A549 (cell line): ENCODE results near the gene MRPL18. TPM values are rescaled to one million over a fixed set of nuclear protein-coding genes. Genes with fewer than 3 reads are reported as not detected.
"Not testable (repeated sequence)": the region's sequence is repeated elsewhere in the genome, so short reads cannot be mapped to it uniquely, and the experiment has no call there.

Experiments
- ATAC-seq, 2 experiments: fragments of 200-7000 bp in 1 of 2; fragments of >200 bp in 1 of 2; cut with Nextera tagmentation in 1 of 2; cut with Tn5 transposase in 1 of 2; 3 replicates each; pipeline versions ENCODE4 v1.8.0 to v1.9.1; 2018 to 2020; ENCODE audit warnings: mild to moderate bottlenecking in 1 of 2, moderate library complexity in 1 of 2
- CTCF ChIA-PET: fragments of 300-600 bp; sonication (Branson Sonifier 250); formaldehyde crosslinking; extraction: SDS; loops from one replicate; lab custom pipeline; 2021; ENCODE audit warnings: antibody characterized with exemption, inconsistent platforms; lab: Yijun Ruan, JAX
- POLR2A ChIA-PET: fragments of 350-600 bp; formaldehyde crosslinking; extraction: SDS; loops from one replicate; lab custom pipeline; 2021; ENCODE audit warnings: antibody characterized with exemption, inconsistent platforms; lab: Yijun Ruan, JAX
- DNase-seq, 2 experiments: peaks; one replicate each; pipeline versions ENCODE4 v3.0.0 to v3.0.0-alpha.2; 2011 to 2016; ENCODE audit warnings: low read depth in 1 of 2, low spot score in 1 of 2
- FAIRE-seq: peaks from 2 replicates; lab custom pipeline; 2011; peaks lifted over from hg19 to GRCh38; lab: Jason Lieb, UNC
- H3K27ac ChIP-seq, 2 experiments: fragments of >200 bp; sonication (Bioruptor Twin); formaldehyde crosslinking; 3 replicates each; pipeline ENCODE4 v1.5.1; 2016 to 2017
- H3K4me1 ChIP-seq: fragments of >200 bp; sonication (Bioruptor Twin); formaldehyde crosslinking; 3 replicates; pipeline ENCODE4 v1.6.1; 2016
- H3K4me2 ChIP-seq: fragments of >200 bp; sonication (Bioruptor Twin); formaldehyde crosslinking; 3 replicates; pipeline ENCODE4 v1.6.1; 2016
- H3K4me3 ChIP-seq: fragments of >200 bp; sonication (Bioruptor Twin); formaldehyde crosslinking; 3 replicates; pipeline ENCODE4 v1.5.1; 2016
- H3K9me3 ChIP-seq: fragments of >200 bp; sonication (Bioruptor Twin); formaldehyde crosslinking; 3 replicates; pipeline ENCODE4 v1.6.1; 2016
- CHD4 ChIP-seq: fragments of 200-600 bp; sonication (generic); IDR thresholded peaks from 2 replicates; pipeline ENCODE4 v1.6.1; 2016; ENCODE audit warnings: antibody characterized with exemption, mild to moderate bottlenecking, borderline replicate concordance
- CTCF ChIP-seq: fragments of >200 bp; sonication (Bioruptor Twin); formaldehyde crosslinking; IDR thresholded peaks from 3 replicates; pipeline ENCODE4 v1.5.1; 2016
- EHF ChIP-seq: fragments of 250-450 bp; sonication (Bioruptor Pico); IDR thresholded peaks from 2 replicates; pipeline ENCODE4 v1.5.0; 2020; ENCODE audit warnings: mild to moderate bottlenecking
- EHMT2 ChIP-seq: fragments of 200-600 bp; sonication (generic); IDR thresholded peaks from 2 replicates; pipeline ENCODE4 v1.6.1; 2016; ENCODE audit warnings: antibody characterized with exemption, low read depth, mild to moderate bottlenecking, moderate library complexity
- ESRRA ChIP-seq: fragments of 150-350 bp; IDR thresholded peaks from 2 replicates; pipeline ENCODE4 v1.6.1; 2014; ENCODE audit warnings: mild to moderate bottlenecking, low read length, borderline replicate concordance
- GATA3 ChIP-seq: IDR thresholded peaks from 2 replicates; pipeline ENCODE4 v1.6.1; 2012; ENCODE audit warnings: borderline replicate concordance
- HEYL ChIP-seq: fragments of 250-450 bp; sonication (Bioruptor Pico); IDR thresholded peaks from 2 replicates; pipeline ENCODE4 v1.8.0; 2021; ENCODE audit warnings: mild to moderate bottlenecking, moderate library complexity
- HOXB5 ChIP-seq: fragments of 250-450 bp; sonication (Bioruptor Pico); IDR thresholded peaks from 2 replicates; pipeline ENCODE4 v1.5.0; 2020; ENCODE audit warnings: mild to moderate bottlenecking, moderate library complexity
- KDM1A ChIP-seq: fragments of 200-600 bp; sonication (generic); IDR thresholded peaks from 2 replicates; pipeline ENCODE4 v1.6.1; 2016; ENCODE audit warnings: low read depth, mild to moderate bottlenecking
- KDM5A ChIP-seq: fragments of 200-600 bp; sonication (generic); IDR thresholded peaks from 2 replicates; pipeline ENCODE4 v1.6.1; 2016; ENCODE audit warnings: antibody characterized with exemption, mild to moderate bottlenecking
- MAFK ChIP-seq: fragments of 450-650 bp; IDR thresholded peaks from 2 replicates; pipeline ENCODE4 v1.6.1; 2014; ENCODE audit not compliant: partially characterized antibody
- MAZ ChIP-seq: fragments of 150-350 bp; IDR thresholded peaks from 2 replicates; pipeline ENCODE4 v1.6.1; 2014; ENCODE audit warnings: antibody characterized with exemption, low read depth, low read length, borderline replicate concordance
- MYC ChIP-seq: IDR thresholded peaks from 2 replicates; pipeline ENCODE4 v1.6.1; 2012; ENCODE audit warnings: mild to moderate bottlenecking, inconsistent platforms, low read length, improper control_type of control experiment, borderline replicate concordance
- NPAS2 ChIP-seq: fragments of 250-450 bp; sonication (Bioruptor Pico); IDR thresholded peaks from 2 replicates; pipeline ENCODE4 v1.8.0; 2022; ENCODE audit warnings: mild to moderate bottlenecking, moderate library complexity, borderline replicate concordance
- NR3C1 ChIP-seq: fragments of >200 bp; sonication (Bioruptor Twin); formaldehyde crosslinking; IDR thresholded peaks from 3 replicates; pipeline ENCODE4 v1.6.1; 2017
- PBX3 ChIP-seq: IDR thresholded peaks from 2 replicates; pipeline ENCODE4 v1.6.1; 2012
- POLR2AphosphoS2 ChIP-seq: conservative IDR thresholded peaks from 2 replicates; pipeline ENCODE4 v1.6.1; 2012; ENCODE audit warnings: low read length, improper control_type of control experiment, inconsistent platforms
- RARB ChIP-seq: fragments of 250-450 bp; sonication (Bioruptor Pico); IDR thresholded peaks from 2 replicates; pipeline ENCODE4 v1.8.0; 2021; ENCODE audit warnings: mild to moderate bottlenecking, moderate library complexity
- RCOR1 ChIP-seq: fragments of 150-350 bp; IDR thresholded peaks from 2 replicates; pipeline ENCODE4 v1.6.1; 2014; ENCODE audit warnings: antibody characterized with exemption, low read length, low read depth
- RFX5 ChIP-seq: fragments of 450-650 bp; IDR thresholded peaks from 2 replicates; pipeline ENCODE4 v1.7.1; 2014; ENCODE audit warnings: antibody characterized with exemption, mild to moderate bottlenecking, moderate library complexity
- RNF2 ChIP-seq: fragments of 200-600 bp; sonication (generic); IDR thresholded peaks from 2 replicates; pipeline ENCODE4 v1.6.1; 2016; ENCODE audit warnings: low read depth, mild to moderate bottlenecking, antibody characterized with exemption, moderate library complexity, borderline replicate concordance
- SMC3 ChIP-seq: fragments of >200 bp; sonication (Bioruptor Twin); formaldehyde crosslinking; IDR thresholded peaks from 3 replicates; pipeline ENCODE4 v1.6.1; 2018; ENCODE audit warnings: inconsistent platforms
- TFCP2L1 ChIP-seq: fragments of 250-450 bp; sonication (Bioruptor Pico); IDR thresholded peaks from 2 replicates; pipeline ENCODE4 v1.5.0; 2021; ENCODE audit warnings: mild to moderate bottlenecking
- TP53 ChIP-seq: fragments of 250-450 bp; sonication (Bioruptor Pico); IDR thresholded peaks from 2 replicates; pipeline ENCODE4 v1.5.0; 2021; ENCODE audit warnings: mild to moderate bottlenecking, moderate library complexity
- ZNF302 ChIP-seq: fragments of 250-450 bp; sonication (Bioruptor Pico); IDR thresholded peaks from 2 replicates; pipeline ENCODE4 v1.9.0; 2021; ENCODE audit warnings: inconsistent platforms, mild to moderate bottlenecking, moderate library complexity
- WGBS: methylation state at CpG from one replicate; pipeline ENCODE4 v1.1.6; 2017; ENCODE audit errors: missing lambda C conversion rate; 5-methylcytosine and 5-hydroxymethylcytosine counted together
- polyA plus RNA-seq, 4 experiments: library from polyadenylated mRNA; depleted of rRNA in 3 of 4; stranded (reverse); fragments of >200 nt; fragmentation: RNase III in 1 of 4; extraction: RNeasy Plus Mini Kit Qiagen cat#74134 plus additional on column Dnase treatment in 1 of 4; gene quantifications; 2 replicates in 3 of 4; 3 replicates in 1 of 4; pipeline ENCODE4 v1.2.3, GENCODE V29; 2011 to 2017
- TF ChIP-seq, protein P1 (sequence below): fragments of 450-650 bp; IDR thresholded peaks from 2 replicates; pipeline ENCODE4 v1.6.1; 2014; ENCODE audit warnings: antibody characterized with exemption
- TF ChIP-seq, protein P2 (sequence below): IDR thresholded peaks from 2 replicates; pipeline ENCODE4 v1.6.1; 2012

The MRPL18 gene
- polyA plus RNA-seq, 2 of the 4 experiments (the other 2 are of a cell fraction), result 115 to 142 TPM

DNA sequence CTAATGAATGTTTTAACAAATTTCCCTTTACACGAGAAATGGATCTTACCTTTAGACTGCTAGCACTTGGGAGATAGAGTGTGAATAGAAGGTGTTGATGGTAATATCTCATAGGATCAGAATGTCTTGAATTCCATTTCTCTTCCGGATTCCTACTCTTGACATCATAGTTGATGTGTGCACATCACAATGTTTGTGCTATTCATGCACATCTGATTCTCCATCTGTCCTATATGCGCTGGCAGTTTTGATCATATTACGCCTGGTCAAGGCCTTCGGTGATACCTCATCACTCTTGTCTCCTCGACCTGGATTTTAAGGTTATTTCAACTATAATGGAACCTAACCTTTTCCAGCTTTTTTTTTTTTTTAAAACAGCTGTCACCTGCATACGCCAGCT is 45.2 kb upstream of the MRPL18 start (continued):
- TF ChIP-seq EHF (CRISPR knock-in tag) (no peak), KDM5A (no peak), NPAS2 (CRISPR knock-in tag) (no peak), MAFK (no peak), MAZ (no peak), ESRRA (no peak)

DNA sequence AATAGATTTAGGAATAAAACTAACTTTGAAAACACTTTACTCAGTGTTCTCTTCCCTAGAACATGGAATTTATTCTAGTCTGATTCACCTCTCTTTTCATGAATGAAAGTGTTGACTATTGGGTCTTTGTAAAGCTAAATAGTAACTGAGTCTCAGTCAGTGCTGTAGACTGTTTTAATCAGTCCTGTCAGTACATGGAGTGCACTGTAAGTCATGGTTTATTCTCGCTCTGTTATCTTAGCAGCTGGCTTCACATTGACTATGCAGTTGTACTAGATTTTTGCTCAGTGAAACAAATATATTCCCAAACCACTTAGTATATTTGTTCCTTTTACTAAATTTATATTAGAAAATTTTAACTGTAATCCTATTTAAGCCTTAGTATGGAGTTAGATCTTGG is 43.5 kb upstream of the MRPL18 start:
- ChIA-PET CTCF (interaction anchor here (1.3 to 1.9 kb wide), 2 partner anchors 10 to 13 kb away, joined by 3 to 6 read pairs; no protein-coding TSS in a partner anchor), POLR2A (interaction anchor here (1.4 kb wide), 1 partner anchor 21 kb away, joined by 4 read pairs; no protein-coding TSS in a partner anchor)
- TF ChIP-seq EHMT2 (no peak), GATA3 (no peak), TFCP2L1 (CRISPR knock-in tag) (no peak)
- ATAC-seq, result no peak
- no peaks in the 10 kb centered on the region for H3K9me3 ChIP-seq
- no peak overlapping the region for H3K4me3 ChIP-seq
- 92% methylated on average over 1 of the region's 1 CpG for WGBS
- no peak overlapping the region for H3K27ac ChIP-seq
- no peak for DNase-seq
- H3K4me2 ChIP-seq, result no peak overlapping the region
- no peak for FAIRE-seq
- H3K4me1 ChIP-seq, result peaks cover 8% of the 10 kb centered on the region; the same call in 2 of the 3 replicates

GRCh38 chr6:159748127-159748526 is 42.1 kb upstream of the MRPL18 start:
- POLR2A ChIA-PET, result interaction anchor here (1.0 to 1.4 kb wide), 3 partner anchors 10 to 22 kb away, joined by 3 to 4 read pairs (median 3); partner anchors contain the start of gene ACAT2
- H3K4me2 ChIP-seq, H3K4me3 ChIP-seq, H3K4me1 ChIP-seq, H3K27ac ChIP-seq, ATAC-seq, H3K9me3 ChIP-seq, DNase-seq: not testable (repeated sequence)
- WGBS, result 83% methylated on average over 7 of the region's 7 CpGs
- peak; percentile 43 for FAIRE-seq
- CTCF ChIA-PET, result interaction anchor here (1.3 kb wide), 1 partner anchor 12 kb away, joined by 3 read pairs; no protein-coding TSS in a partner anchor

GRCh38 chr6:159751448-159751847 is 38.8 kb upstream of the MRPL18 start:
- ChIA-PET CTCF (interaction anchor here (0.7 to 1.5 kb wide), 2 partner anchors 10 to 17 kb away, joined by 4 read pairs; partner anchors contain the start of gene ACAT2), POLR2A (interaction anchor here (1.0 kb wide), 1 partner anchor 10 kb away, joined by 6 read pairs; the partner anchor contains the start of gene ACAT2)
- H3K9me3 ChIP-seq, result no peaks in the 10 kb centered on the region
- no peak for ATAC-seq
- FAIRE-seq, result no peak
- 84% methylated on average over 3 of the region's 3 CpGs for WGBS
- TF ChIP-seq GATA3 (no peak), CTCF (no peak), NR3C1 (no peak), POLR2AphosphoS2 (no peak), HOXB5 (CRISPR knock-in tag) (no peak), CHD4 (no peak), RFX5 (no peak), PBX3 (no peak), MYC (no peak), HEYL (CRISPR knock-in tag) (no peak), RCOR1 (no peak), RNF2 (no peak), EHF (CRISPR knock-in tag) (no peak), ZNF302 (CRISPR knock-in tag) (no peak), TP53 (CRISPR knock-in tag) (no peak), KDM1A (no peak), RARB (no peak), SMC3 (no peak)
- TF ChIP-seq, protein P1, sequence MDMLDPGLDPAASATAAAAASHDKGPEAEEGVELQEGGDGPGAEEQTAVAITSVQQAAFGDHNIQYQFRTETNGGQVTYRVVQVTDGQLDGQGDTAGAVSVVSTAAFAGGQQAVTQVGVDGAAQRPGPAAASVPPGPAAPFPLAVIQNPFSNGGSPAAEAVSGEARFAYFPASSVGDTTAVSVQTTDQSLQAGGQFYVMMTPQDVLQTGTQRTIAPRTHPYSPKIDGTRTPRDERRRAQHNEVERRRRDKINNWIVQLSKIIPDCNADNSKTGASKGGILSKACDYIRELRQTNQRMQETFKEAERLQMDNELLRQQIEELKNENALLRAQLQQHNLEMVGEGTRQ, result no peak
- TF ChIP-seq, protein P2, sequence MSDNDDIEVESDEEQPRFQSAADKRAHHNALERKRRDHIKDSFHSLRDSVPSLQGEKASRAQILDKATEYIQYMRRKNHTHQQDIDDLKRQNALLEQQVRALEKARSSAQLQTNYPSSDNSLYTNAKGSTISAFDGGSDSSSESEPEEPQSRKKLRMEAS, result no peak
- no peak for DNase-seq
- H3K4me3 ChIP-seq, result no peak overlapping the region
- no peaks in the 10 kb centered on the region for H3K4me1 ChIP-seq
- no peak overlapping the region for H3K4me2 ChIP-seq
- H3K27ac ChIP-seq, result no peak overlapping the region
